Upper lobe of left lung (tissue), 4 donors: Measurements from ENCODE around the gene GGNBP2.

Source experiments
- POLR2A ChIP-seq, 4 donors: fragments of 450-650 bp; IDR thresholded peaks; one replicate each; pipeline ENCODE4 v1.5.1; 2016 to 2017; ENCODE audit warnings: antibody characterized with exemption in 4 of 4, mild to moderate bottlenecking in 2 of 4
- POLR2AphosphoS5 ChIP-seq, 2 donors: sonication (generic); formaldehyde crosslinking; IDR thresholded peaks; one replicate each; pipeline ENCODE4 v1.5.1; 2017; ENCODE audit warnings: antibody characterized with exemption in 2 of 2
- TF ChIP-seq, protein P1 (sequence below), 6 experiments: fragments of 450-650 bp in 4 of 6; fragments of 200-600 bp in 2 of 6; sonication (generic) in 2 of 6; IDR thresholded peaks; one replicate each; pipeline ENCODE4 v1.5.1; 2016 to 2019; ENCODE audit warnings: antibody characterized with exemption in 6 of 6

DNA sequence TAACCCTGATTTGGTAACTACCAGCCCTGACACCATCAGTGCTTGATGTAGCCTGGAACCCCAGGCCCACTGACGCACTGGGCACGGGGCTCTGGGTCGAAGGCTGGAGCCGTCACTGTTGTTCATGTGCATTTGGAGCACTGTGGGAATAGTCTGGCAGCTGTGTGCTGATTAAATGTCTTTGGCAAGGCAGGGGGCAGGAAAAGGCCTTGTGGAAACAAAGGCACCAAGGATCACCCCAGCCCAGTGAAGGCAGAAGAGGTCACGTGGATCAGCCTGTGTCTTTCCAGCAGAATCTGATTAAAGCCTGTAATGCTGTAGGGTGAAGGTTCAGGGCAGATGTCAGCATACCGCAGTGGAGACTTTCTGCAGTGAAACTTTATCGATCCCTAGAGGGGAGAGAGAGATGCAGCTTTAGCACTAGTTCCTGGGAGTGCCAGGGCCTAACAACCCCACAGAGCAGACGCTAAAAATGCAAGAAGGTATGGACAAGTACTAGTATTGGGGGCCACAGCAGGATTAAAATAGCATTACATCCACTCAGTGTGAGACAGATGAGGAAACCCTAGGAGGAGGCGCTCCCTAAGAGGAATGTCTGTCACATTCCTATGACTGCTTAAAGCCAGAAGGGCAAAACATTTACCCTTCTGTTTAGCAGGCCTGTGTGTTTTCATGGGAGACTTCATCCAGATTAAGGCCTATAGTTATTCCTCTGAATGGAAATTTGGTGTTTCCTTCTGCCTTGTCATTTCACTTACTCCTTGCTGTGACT, 48.5 kb upstream of the GGNBP2 start:
- TF ChIP-seq POLR2AphosphoS5 (IDR thresholded peaks at IDR 0.05), result no peak
- TF ChIP-seq, protein P1, sequence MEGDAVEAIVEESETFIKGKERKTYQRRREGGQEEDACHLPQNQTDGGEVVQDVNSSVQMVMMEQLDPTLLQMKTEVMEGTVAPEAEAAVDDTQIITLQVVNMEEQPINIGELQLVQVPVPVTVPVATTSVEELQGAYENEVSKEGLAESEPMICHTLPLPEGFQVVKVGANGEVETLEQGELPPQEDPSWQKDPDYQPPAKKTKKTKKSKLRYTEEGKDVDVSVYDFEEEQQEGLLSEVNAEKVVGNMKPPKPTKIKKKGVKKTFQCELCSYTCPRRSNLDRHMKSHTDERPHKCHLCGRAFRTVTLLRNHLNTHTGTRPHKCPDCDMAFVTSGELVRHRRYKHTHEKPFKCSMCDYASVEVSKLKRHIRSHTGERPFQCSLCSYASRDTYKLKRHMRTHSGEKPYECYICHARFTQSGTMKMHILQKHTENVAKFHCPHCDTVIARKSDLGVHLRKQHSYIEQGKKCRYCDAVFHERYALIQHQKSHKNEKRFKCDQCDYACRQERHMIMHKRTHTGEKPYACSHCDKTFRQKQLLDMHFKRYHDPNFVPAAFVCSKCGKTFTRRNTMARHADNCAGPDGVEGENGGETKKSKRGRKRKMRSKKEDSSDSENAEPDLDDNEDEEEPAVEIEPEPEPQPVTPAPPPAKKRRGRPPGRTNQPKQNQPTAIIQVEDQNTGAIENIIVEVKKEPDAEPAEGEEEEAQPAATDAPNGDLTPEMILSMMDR (IDR thresholded peaks at IDR 0.05), result no peak
- no peak for TF ChIP-seq POLR2A (IDR thresholded peaks at IDR 0.05)
